KOPT-K1 (cell line): Measurements from ENCODE around the gene MCRIP1.

Source experiments
- H3K27ac ChIP-seq: fragments of 200-600 bp; sonication (generic); 2 replicates; pipeline ENCODE4 v1.5.1; 2016; ENCODE audit warnings: antibody characterized with exemption, mild to moderate bottlenecking, low read depth, low read length; ENCODE audit not compliant: poor library complexity, severe bottlenecking
- H3K36me3 ChIP-seq: fragments of 200-600 bp; sonication (generic); 2 replicates; pipeline ENCODE4 v1.5.1; 2017; ENCODE audit warnings: antibody characterized with exemption, mild to moderate bottlenecking, low read length, moderate library complexity; ENCODE audit not compliant: insufficient read depth
- H3K9me3 ChIP-seq: fragments of 200-600 bp; sonication (generic); 2 replicates; pipeline ENCODE4 v1.5.1; 2017; ENCODE audit warnings: antibody characterized with exemption, low read length, mild to moderate bottlenecking; ENCODE audit not compliant: insufficient read depth, poor library complexity, severe bottlenecking

The MCRIP1 gene

DNA sequence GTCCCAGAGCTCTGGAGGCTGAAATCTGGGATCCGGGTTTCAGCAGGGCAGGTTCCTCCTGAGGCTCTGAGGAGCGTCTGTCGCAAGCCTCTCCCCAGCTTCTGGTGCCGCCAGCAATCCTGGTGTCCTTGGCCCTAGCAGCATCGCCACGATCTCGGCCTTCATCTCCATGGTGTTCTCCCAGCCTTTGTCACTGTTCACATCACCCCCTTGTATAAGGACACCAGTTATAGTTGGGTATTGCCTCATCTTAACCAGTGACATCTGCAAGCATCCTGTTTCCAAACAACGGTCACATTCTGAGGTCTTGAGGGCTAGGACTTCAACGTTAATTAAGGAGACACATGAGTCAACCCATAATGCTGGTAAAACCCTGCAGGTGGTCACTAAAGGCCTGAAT, 4.5 kb upstream of the MCRIP1 start:
- H3K36me3 ChIP-seq: peaks cover 6% of the 10 kb centered on the region
- no peak overlapping the region for H3K27ac ChIP-seq
- H3K9me3 ChIP-seq: no peaks in the 10 kb centered on the region

DNA sequence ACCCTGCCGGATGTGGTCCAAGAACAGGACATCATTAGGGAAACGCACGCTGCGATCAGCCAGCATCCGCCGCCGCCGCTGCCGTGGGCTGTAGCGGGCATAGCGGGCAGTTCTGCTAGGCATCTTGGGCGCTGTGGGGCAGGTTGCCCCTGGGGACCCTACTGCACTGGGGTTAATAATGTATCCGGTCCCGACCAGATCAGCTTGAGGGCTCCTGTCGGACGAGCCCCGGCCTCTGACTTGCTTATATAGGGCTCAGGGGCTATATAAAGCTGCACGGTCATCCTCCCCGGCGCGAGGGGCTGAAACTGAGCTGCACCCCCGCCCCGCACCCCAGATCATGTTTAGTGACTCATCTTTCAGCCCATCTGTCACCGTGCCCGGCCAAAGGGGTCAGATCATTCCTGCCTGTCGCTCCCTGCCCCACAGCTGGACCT, 1.8 kb upstream of the MCRIP1 start, which contains the start of gene PPP1R27:
Gene PPP1R27 (minus strand): TSS at position 220 of the 437 bp plus-strand sequence. CDS start 97 bp downstream, at position 123.
- Histone ChIP-seq H3K27ac (peak within 1 kb of the TSS; percentile 97), H3K36me3 (no peaks in the 10 kb centered on the region), H3K9me3 (no peaks in the 10 kb centered on the region)

DNA sequence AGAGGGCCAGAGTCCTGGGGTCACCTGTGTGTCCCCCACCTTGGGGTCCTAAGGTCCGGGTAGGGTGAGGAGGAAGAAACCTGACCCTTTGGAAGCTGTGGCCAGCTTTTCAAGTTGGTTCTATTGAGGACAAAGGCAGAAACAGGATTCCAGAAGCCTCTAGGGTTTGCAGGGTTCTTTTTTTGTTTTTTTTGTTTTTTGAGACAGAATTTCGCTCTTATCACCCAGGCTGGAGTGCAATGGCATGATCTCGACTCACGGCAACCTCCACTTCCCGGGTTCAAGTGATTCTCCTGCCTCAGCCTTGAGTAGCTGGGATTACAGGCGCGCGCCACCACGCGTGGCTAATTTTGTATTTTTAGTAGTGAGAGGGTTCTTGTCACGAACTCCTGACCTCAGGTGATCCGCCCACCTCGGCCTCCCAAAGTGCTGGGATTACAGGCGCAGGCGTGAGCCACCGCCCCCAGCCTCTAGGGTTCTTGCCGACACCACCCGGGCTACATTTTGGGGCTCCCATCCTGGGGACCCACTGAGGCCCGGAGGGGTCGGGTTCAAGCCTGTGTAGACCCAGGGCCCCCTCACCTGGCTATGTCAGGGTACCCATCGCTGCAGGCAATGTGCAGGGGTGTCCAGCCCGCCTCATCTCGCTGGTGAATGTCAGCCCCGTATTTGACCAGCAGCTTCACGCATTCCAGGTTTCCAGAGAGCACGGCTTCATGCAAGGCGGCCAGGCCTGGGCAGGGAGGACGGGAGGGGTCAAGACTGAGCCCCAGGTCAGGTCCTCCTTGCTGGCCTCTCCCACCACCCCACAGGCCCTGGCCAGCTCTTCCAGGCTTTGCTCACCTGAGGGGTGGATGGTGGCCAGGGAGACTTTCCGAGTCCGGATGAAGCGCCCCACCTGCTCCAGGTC, 1.1 kb upstream of the MCRIP1 start:
- no peaks in the 10 kb centered on the region for H3K9me3 ChIP-seq
- H3K36me3 ChIP-seq: no peaks in the 10 kb centered on the region
- peak overlapping the region; percentile 97 for H3K27ac ChIP-seq

DNA sequence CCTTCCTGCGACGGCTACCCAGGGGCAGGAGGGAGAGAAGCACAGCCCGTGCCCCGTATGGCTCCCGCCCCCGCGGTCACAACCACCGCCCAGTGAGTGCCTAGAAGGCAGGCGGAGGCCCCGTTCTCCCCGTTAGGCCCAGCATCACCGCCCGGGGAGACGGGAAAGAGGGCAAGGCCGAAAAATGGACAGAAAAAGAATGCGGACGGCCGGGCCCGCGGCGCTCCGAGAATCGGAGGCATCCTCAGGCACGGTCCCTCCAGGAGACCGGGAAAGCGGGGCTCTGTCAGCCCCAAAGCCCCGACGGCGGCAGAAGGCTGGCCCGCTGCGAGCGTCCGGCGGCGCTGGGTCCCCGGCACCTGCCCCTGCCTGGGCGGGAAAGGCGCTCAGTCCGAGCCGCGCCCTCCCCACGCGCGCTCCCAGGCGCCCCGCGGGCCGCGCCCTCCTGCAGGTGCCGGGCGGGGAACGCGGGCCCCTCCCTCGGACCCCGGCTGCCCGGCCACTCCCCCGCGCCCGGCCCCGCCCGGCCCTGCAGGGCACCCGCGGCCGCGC, 407 bp downstream of the MCRIP1 start:
- Histone ChIP-seq H3K36me3 (no peaks in the 10 kb centered on the region), H3K9me3 (no peaks in the 10 kb centered on the region), H3K27ac (peak overlapping the region; percentile 69)

DNA sequence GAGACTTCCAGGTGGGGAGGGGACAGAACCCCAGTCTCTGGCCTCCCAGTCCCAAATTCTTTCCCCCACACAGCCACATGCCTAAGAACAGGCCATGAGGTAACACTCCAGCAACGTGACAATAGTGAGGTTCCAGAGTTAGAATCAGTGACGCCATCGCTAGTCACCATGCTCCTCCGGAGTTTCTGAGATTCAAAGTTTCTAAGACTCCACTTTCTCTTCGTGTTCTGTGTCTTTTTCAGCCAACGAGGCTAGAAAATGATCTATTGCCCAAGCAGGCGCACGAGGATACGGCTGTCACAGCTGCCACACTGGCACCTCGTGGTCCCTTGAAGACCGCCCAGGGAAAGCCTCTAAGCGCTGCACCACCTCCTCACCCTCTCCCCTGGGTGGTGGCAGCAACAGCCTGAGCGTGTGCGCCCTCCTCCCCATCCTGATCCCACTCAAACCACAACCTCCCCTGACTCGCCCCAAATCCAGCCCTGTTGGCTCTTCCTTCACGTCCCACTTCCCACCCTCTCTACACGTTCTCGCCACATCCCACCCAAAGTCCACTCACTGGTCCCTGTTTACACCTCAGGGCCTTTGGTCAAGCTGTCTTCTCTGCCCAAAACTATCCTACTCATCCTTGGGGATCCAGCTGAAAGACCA, 1.0 kb downstream of the MCRIP1 start:
- Histone ChIP-seq H3K36me3 (no peaks in the 10 kb centered on the region), H3K9me3 (no peaks in the 10 kb centered on the region), H3K27ac (peak overlapping the region; percentile 69)

DNA sequence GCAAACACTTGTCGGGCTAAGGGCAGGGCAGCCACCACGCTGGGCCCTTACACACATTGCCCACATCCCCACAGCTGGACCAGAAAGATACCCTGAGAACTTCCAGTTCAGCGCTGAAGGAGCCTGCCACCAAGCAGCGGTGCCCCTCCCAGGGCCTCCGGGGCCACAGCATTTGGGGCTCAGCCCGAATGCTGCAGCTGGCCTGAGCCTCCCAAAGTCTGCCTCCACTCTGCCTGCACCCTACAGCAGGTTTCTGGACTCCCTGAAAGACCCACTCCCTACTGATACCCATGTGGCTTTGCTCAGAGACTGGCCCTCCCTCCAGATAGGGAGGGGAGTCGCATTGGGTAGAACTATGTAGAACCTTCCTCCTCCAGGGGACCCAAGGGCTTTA, 1.5 kb downstream of the MCRIP1 start:
- Histone ChIP-seq H3K27ac (peak overlapping the region; percentile 69), H3K36me3 (no peaks in the 10 kb centered on the region), H3K9me3 (no peaks in the 10 kb centered on the region)

DNA sequence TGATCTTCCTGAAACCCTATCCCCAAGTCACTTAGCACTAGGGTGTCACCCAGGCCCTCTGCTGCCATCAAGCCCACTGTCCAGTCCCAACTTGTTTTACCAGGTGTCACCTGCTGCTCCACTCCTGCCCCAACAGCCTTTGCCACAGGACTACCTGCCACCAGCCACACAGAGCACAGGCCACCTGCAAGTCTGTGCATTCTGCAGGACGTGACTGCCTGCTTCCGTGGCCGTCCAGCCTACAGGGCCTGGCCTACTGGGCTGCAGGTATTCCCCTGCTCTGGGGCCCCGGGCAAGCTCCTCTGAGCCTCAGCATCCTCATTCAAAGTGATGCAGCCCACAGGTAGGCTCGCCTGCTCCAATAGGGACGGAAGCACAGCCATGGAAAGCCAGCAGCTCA, 3.2 kb downstream of the MCRIP1 start:
- Histone ChIP-seq H3K36me3 (no peaks in the 10 kb centered on the region), H3K27ac (no peak overlapping the region), H3K9me3 (no peaks in the 10 kb centered on the region)

DNA sequence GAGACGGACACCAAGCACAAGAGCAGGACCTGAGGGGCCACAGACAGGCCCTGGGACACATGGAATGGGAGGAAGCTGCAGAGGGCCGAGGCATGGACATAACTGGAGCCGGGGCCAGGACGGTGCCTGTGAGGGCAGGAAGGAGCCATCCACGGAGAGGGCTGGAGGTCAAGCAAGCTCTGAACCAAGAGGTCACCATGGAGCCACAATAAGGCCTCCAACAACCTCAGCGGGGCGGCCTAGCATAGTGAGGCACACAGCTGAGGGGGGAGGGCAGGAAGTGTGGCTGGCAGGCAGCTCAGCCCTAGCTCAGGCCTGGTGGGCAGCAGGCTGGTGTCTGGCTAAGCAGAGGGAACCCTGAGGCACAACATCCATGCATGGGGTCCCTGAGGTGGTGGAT, 4.4 kb downstream of the MCRIP1 start:
- Histone ChIP-seq H3K27ac (no peak overlapping the region), H3K9me3 (no peaks in the 10 kb centered on the region), H3K36me3 (no peaks in the 10 kb centered on the region)

DNA sequence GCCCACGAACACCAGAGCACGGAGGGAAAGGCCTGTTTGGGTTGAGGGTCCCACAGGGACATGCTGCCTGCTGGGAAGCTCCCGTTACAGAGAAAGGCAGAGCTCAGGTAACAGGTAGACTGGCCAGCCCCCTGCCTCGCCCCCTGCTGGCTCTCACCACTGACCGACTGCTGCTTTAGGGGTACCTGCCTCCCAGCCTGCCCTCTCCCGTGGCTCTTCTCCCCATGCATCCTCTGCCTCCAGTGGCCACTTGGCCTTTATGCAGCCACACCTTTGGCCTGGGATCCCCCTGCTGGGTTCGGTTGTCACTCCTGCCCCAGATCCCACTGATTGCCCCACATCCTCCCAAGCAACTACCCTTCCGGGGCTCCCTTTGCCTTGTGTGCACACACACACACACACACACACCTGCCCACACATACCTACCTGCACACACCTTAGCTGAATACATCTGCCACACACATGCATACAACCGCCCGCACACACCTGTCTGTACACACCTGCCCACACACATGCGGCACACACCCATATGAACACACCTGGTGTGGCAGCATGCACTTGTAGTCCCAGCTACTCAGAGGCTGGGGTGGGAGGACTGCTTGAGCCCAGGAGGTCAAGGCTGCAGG, 7.1 kb downstream of the MCRIP1 start:
- Histone ChIP-seq H3K27ac (no peak overlapping the region), H3K36me3 (no peaks in the 10 kb centered on the region), H3K9me3 (no peaks in the 10 kb centered on the region)

DNA sequence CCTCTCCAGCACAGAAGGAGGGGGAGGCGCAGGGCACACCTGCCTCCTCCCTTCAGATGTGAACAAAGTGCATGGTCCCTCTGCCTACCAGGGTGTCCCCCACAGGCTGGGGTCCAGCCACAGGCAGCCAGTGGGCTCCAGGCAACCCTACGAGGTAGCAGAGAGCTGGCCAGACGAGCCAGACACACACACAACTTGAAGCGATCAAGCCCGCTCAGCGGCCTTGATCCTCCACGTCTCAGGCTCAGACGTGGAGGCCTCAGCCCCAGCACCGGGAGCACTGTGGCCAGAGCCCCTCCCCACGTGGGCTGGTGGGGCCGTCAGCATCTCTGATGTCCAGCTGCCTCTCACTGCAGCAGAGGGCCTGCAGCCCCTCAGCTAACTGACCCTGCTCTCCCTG, 8.5 kb downstream of the MCRIP1 start:
- Histone ChIP-seq H3K27ac (no peak overlapping the region), H3K36me3 (no peaks in the 10 kb centered on the region), H3K9me3 (no peaks in the 10 kb centered on the region)

DNA sequence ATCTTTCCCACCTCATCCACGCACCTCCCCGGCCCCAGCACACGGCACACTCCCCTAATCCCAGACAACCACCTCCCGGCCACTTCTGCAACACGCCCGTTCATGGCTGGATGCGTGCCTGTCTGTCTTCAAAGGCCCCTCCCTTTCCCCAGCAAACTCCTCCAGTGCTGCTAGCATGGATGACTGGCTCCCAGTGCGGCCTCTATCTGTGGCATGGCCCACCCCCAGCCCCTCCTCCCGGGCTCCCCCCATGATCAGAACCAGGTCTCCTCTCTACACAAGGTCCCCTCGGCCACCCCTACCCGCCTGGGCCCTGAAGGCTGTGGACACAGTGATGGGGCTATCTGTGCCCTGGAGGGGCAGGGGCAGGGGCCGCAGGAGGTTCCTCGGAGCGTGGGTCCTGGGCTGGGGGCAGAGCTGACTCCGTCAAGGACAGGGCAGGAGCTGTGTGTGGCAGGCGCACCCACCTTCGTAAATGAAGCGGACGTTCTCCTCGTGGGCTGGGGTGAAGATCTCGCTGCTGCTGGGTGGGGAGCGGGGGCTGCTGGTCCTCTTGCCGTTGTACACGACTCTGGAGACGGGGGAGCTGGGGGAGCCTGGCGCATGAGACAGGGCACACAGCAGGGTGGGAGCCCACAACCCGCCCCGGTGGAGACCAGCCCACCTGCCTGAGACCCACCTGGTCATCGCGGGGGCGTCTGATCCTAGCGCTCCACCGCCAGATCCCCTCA, 9.1 kb downstream of the MCRIP1 start:
- Histone ChIP-seq H3K36me3 (no peaks in the 10 kb centered on the region), H3K9me3 (no peaks in the 10 kb centered on the region), H3K27ac (no peak overlapping the region)

DNA sequence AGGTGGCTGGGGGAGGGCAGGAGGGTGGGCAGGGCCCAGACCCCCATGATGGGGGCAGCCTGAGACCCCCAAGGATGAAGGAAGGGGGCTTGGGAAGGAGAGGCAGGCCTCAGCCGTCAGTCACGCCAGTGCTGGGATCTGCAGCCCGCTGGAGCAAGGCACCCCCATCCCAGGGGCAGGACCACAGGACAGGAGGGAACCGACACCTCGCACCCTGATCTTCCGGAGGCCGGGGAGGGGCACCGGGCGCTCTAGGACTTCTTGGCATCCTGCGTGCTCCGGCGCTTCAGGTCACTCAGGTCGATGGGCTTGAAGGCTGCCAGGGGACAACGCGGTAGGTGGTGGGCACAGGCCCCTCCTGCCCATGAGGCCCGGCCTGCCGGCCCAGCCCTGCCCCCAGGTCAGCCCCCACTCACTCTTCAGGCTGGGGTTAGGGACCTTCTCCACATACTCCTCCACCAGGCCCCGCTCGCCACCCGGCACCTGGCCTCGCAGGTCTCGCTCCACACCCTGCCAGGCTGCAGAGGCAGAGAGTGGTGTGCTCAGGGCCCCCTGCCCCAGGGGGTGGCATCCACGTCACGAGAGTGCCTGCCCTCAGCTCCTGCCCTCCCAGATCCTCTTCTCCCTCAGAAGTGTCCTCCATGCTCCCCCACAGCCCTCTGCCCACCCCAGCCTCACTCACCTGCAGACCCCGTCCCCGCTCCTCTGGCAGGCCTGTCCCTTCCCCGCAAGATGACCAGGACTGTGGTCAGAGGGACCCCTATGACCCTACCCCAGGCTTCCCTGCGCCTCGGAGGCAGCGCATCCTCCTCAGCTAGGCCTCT, 9.9 kb downstream of the MCRIP1 start:
- no peaks in the 10 kb centered on the region for H3K9me3 ChIP-seq
- no peak overlapping the region for H3K27ac ChIP-seq

DNA sequence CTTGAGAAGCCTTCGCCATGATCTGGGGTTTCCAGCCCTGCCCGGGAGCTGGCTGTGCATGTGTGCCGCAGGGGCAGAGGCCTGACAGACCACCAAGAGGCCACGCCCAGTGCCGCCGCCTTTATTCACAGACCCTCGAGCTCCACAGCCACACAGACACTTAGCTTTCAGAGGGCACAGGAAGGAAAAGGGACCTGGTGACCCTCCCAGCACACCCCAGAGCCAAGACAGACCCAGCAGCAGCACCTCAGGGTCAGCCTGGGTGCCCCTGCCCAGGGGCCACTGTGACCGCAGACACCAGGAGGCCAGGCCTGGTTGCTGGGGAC, 10.8 kb downstream of the MCRIP1 start:
- Histone ChIP-seq H3K36me3 (no peaks in the 10 kb centered on the region), H3K27ac (peak overlapping the region; percentile 52), H3K9me3 (no peaks in the 10 kb centered on the region)

More for the DNA sequence above, 9.9 kb downstream of the MCRIP1 start:
- H3K36me3 ChIP-seq: no peaks in the 10 kb centered on the region
